RWPE1 (cell line): ENCODE data around the gene PSMC3IP.

Experiments used
- CTCF ChIA-PET: fragments of 350-600 bp; sonication (Branson Sonifier 250); formaldehyde crosslinking; extraction: SDS; loops from one replicate; lab custom pipeline; 2021; lab: Yijun Ruan, JAX
- POLR2A ChIA-PET: fragments of 400-600 bp; formaldehyde crosslinking; extraction: SDS; loops from one replicate; lab custom pipeline; 2020; ENCODE audit warnings: antibody characterized with exemption; ENCODE audit not compliant: low non-redundant PET; lab: Yijun Ruan, JAX
- DNase-seq: peaks from one replicate; pipeline ENCODE4 v3.0.0; 2012; ENCODE audit warnings: low spot score
- H3K27ac ChIP-seq: fragments of 450-650 bp; 2 replicates; pipeline ENCODE4 v1.5.1; 2017
- TF ChIP-seq, protein P1 (sequence below): fragments of 450-650 bp; conservative IDR thresholded peaks from 2 replicates; pipeline ENCODE4 v1.5.1; 2017; ENCODE audit warnings: low read depth, mild to moderate bottlenecking

Gene PSMC3IP

DNA sequence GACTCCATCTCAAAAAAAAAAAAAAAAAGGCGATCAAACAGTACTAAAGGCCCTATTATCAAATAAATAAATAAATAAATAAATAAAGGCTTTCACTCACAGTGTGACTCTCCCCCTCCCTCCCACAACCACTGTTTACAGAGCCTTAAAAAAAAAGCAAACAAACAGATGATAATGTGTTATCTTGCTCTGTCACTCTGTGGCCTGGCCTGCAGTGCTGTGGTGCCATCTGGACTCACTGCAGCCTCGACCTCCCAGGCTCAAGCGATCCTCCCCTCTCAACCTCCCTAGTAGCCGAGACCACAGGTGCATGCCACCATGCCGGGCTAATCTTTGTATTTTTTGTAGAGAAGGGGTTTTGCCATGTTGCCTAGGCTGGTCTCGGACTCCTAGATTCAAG, 49.6 kb downstream of the PSMC3IP start:
- POLR2A ChIA-PET, result no interaction called here
- CTCF ChIA-PET, result interaction anchor here (0.5 to 1.4 kb wide), 13 partner anchors 10 to 685 kb away, joined by 3 to 14 read pairs (median 3); partner anchors contain the start of gene CAVIN1
- DNase-seq, result no peak
- TF ChIP-seq, protein P1, sequence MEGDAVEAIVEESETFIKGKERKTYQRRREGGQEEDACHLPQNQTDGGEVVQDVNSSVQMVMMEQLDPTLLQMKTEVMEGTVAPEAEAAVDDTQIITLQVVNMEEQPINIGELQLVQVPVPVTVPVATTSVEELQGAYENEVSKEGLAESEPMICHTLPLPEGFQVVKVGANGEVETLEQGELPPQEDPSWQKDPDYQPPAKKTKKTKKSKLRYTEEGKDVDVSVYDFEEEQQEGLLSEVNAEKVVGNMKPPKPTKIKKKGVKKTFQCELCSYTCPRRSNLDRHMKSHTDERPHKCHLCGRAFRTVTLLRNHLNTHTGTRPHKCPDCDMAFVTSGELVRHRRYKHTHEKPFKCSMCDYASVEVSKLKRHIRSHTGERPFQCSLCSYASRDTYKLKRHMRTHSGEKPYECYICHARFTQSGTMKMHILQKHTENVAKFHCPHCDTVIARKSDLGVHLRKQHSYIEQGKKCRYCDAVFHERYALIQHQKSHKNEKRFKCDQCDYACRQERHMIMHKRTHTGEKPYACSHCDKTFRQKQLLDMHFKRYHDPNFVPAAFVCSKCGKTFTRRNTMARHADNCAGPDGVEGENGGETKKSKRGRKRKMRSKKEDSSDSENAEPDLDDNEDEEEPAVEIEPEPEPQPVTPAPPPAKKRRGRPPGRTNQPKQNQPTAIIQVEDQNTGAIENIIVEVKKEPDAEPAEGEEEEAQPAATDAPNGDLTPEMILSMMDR, result no peak
- peak overlapping the region; percentile 93 for H3K27ac ChIP-seq

- TF ChIP-seq, protein P1, result no peak
- H3K27ac ChIP-seq, result peak overlapping the region; percentile 93
- POLR2A ChIA-PET, result no interaction called here
- CTCF ChIA-PET, result no interaction called here
- DNase-seq, result no peak
These were observed 51.5 kb downstream of the PSMC3IP start for GRCh38 chr17:42526031-42526444.

- ChIA-PET POLR2A (no interaction called here), CTCF (interaction anchor here (0.5 kb wide), 1 partner anchor 829 kb away, joined by 3 read pairs; no protein-coding TSS in a partner anchor)
- DNase-seq, result peak; percentile 48
- TF ChIP-seq, protein P1, result no peak
- H3K27ac ChIP-seq, result peak overlapping the region; percentile 93
These were observed 52.3 kb downstream of the PSMC3IP start for GRCh38 chr17:42525221-42525620.

GRCh38 chr17:42522798-42523278, 54.7 kb downstream of the PSMC3IP start:
- no peak for DNase-seq
- ChIA-PET POLR2A (interaction anchor here (0.6 kb wide), 1 partner anchor 15 kb away, joined by 10 read pairs; no protein-coding TSS in a partner anchor), CTCF (no interaction called here)
- peak overlapping the region; percentile 97 for H3K27ac ChIP-seq
- TF ChIP-seq, protein P1, result no peak
